Measurements from ENCODE around the gene ZNF747.
"Not testable (repeated sequence)": the region's sequence is repeated elsewhere in the genome, so short reads cannot be mapped to it uniquely, and the experiment has no call there.

The ZNF747 gene

DNA sequence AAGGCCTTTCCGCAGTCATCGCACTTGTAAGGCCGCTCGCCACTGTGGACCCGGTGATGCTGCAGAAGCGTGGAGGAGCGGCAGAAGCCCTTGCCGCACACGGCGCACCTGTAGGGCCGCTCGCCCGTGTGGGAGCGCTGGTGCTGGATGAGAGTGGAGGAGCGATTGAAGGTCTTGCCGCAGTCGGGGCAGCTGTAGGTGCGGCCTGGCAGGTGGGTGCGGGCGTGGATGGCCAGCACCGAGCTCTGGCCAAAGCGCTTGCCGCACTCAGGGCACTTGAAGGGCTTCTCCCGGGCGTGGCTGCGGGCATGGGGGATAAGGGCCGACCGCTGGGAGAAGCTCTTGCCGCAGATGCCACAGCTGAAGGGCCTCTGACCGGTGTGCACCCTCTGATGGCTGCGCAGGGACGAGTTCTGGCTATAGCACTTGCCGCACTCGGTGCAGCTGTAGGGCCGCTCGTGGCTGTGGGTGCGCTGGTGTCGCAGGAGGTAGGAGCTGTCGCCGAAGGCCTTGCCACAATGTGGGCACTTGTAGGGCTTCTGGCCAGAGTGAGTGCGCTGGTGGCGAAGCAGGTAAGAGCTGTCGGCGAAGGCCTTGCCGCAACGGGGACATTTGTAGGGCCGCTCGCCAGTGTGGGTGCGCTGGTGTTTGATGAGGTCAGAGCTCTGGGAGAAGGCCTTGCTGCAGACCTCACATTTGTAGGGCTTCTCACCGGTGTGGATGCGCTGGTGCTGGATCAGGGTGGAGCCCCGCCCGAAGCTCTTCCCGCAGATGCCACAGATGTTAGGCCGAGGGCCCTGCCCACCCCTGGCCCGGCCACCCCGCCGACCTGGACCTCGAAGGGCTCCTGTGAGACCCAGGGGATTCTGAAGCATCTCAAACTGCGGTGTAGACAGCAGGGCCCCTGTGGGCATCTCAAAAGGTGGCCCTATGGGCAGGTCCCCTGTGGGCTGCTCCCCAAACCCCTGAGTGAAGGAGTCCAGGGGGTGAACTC is 9.8 kb downstream of the ZNF747 start:
- no peak for DNase-seq (ENCODE audit: extremely low spot score)
- TF ChIP-seq CTBP1 (IDR thresholded peaks at IDR 0.05; ENCODE audit: borderline replicate concordance) = no peak
- TF ChIP-seq ZNF384 (IDR thresholded peaks at IDR 0.05) = no peak
- POLR2A ChIA-PET = interaction anchor here (0.7 to 7.2 kb wide), 30 partner anchors 8 to 134 kb away, joined by 3 to 49 read pairs (median 5); partner anchors contain the start of genes DCTPP1, FBRS, PRR14 and SEPHS2
- CTCF ChIA-PET = interaction anchor here (0.8 to 1.2 kb wide), 3 partner anchors 91 to 413 kb away, joined by 3 to 5 read pairs (median 4); partner anchors contain the start of gene DCTPP1

DNA sequence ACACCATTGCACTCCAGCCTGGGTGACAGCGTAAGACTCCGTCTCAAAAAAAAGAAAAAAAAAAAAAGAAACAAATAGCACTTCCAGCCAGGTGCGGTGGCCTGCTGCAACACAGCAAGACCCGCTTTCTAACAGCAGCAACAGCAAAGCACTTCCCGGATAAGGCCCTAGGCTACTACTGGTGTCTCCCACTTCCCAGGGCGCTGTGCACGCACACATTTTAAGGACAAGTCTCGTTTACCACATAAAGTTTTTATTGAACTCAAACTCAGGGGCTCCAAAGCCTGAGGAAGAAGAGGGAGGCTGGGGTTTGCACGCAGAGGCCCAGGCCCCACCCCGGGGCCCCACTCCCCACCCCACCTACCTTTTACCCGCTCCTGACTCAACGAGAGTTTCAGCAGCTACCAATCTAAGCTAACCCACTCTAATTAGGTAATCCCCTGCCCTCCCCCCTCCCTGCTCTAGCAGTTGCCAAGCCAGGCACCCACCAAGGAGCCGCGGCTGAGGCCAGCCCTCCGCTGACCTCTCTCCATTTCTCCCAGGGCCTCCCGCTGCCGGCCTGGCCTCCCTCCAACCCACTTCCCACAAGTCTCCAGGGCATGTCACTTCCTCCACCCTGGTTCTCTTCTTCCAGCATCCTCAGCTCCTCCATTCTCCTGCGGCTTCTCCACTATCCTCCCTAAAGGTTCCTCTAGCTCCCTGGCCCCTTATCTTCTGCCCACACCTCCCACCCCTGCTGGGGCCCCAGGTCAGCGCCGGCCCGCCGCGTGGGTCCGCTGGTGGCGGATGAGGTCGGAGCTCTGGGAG is 10.7 kb downstream of the ZNF747 start:
- ChIA-PET CTCF (no interaction called here), POLR2A (interaction anchor here (0.7 to 7.2 kb wide), 18 partner anchors 10 to 135 kb away, joined by 3 to 49 read pairs (median 6); partner anchors contain the start of genes DCTPP1, FBRS, SEPHS2 and ZNF688)
- DNase-seq (ENCODE audit: extremely low spot score) = no peak
- no peak for TF ChIP-seq LEF1 (IDR thresholded peaks at IDR 0.05; ENCODE audit: borderline replicate concordance)
- no peak for TF ChIP-seq FOXM1 (IDR thresholded peaks at IDR 0.05; ENCODE audit: borderline replicate concordance)
- no peak for TF ChIP-seq ELF4 (IDR thresholded peaks at IDR 0.05)
- no peak for TF ChIP-seq SUZ12 (IDR thresholded peaks at IDR 0.05)
- TF ChIP-seq FOXA1 (IDR thresholded peaks at IDR 0.05) = no peak
- no peak for TF ChIP-seq BHLHE40 (IDR thresholded peaks at IDR 0.05; ENCODE audit: borderline replicate concordance)
- no peak for TF ChIP-seq FOXK2 (IDR thresholded peaks at IDR 0.05)
- TF ChIP-seq CTBP1 (IDR thresholded peaks at IDR 0.05; ENCODE audit: borderline replicate concordance) = no peak
- TF ChIP-seq SP1 (IDR thresholded peaks at IDR 0.05) = no peak
- no peak for TF ChIP-seq ZNF384 (IDR thresholded peaks at IDR 0.05)
- no peak for TF ChIP-seq TARDBP (IDR thresholded peaks at IDR 0.05)
- TF ChIP-seq NFRKB (IDR thresholded peaks at IDR 0.05) = no peak
- TF ChIP-seq L3MBTL2 (conservative IDR thresholded peaks at IDR 0.05) = no peak
- TF ChIP-seq, protein P1, sequence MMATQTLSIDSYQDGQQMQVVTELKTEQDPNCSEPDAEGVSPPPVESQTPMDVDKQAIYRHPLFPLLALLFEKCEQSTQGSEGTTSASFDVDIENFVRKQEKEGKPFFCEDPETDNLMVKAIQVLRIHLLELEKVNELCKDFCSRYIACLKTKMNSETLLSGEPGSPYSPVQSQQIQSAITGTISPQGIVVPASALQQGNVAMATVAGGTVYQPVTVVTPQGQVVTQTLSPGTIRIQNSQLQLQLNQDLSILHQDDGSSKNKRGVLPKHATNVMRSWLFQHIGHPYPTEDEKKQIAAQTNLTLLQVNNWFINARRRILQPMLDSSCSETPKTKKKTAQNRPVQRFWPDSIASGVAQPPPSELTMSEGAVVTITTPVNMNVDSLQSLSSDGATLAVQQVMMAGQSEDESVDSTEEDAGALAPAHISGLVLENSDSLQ (IDR thresholded peaks at IDR 0.05) = no peak
- no peak for TF ChIP-seq HDGF (IDR thresholded peaks at IDR 0.05; ENCODE audit: borderline replicate concordance)
- TF ChIP-seq ARNT (IDR thresholded peaks at IDR 0.05) = no peak

DNA sequence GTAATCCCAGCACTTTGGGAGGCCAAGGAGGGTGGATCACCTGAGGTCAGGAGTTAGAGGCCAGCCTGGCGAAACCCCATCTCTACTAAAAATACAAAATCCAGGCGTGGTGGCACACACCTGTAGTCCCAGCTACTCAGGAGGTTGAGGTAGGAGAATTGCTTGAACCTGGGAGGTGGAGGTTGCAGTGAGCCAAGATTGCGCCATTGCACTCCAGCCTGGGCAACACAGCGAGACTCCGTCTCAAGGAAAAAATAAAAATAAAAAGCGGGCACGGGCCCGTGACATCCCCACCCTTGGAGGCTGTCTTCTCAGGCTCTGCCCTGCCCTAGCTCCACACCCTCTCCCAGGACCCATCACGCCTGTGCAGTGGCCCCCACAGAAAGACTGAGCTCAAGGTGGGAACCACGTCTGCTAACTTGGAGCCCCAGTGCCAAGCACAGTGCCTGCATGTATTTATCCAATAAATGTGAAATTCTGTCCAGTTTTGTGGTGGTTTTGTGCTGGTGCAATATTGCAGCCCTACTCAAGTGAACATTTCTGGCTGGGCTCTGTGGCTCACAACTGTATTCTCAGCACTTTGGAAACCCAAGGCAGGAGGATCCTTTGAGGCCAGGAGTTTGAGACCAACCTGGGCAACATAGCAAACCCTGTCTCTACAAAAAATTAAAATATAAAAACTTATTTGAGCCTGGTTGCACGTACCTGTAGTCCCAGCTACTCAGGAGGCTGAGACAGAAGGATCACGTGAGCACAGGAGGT is 11.8 kb downstream of the ZNF747 start:
- POLR2A ChIA-PET = interaction anchor here (1.1 to 1.7 kb wide), 6 partner anchors 10 to 24 kb away, joined by 3 to 9 read pairs (median 4); partner anchors contain the start of gene ZNF747
- not testable (repeated sequence) for DNase-seq (ENCODE audit: extremely low spot score)
- CTCF ChIA-PET = interaction anchor here (0.6 to 1.1 kb wide), 2 partner anchors 22 to 46 kb away, joined by 3 to 5 read pairs; no protein-coding TSS in a partner anchor

DNA sequence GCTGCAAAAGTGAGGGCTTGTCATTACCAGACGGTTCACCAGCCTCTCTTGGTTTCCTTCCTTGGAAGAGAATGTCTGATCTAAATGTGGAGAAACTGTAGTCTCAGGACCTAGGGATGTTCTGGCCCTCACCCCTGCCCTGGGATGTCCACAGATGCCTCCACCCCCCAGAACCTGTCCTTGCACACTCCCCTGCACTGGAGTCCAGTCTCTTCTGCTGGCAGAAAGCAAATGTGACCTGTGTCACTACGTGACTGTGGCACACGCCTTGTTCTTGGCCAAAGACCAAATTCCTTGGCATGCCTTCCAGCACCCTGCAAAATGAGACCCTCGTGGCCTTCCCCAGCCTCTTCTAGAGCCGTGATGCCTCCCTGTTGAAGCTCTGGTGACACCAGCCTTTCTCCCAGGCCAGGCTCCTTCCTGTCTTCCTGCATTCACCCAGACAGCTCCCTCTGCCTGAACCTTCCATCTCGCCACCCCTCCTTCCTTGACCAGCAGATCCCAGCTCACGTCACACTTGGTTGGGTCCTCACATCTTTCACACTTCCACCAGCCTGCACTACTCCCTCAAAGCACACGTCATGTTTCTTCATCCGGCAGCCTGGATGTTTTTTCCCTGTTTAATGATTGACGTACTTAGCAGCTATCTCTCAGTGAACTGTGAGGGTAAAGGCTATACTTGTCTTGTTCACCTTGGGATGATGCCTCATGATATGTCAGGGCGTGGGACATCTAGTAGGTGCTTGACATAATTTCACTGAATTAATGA is 12.6 kb downstream of the ZNF747 start:
- DNase-seq (ENCODE audit: extremely low spot score) = no peak
- no peak for TF ChIP-seq ELF4 (IDR thresholded peaks at IDR 0.05)
- TF ChIP-seq TARDBP (IDR thresholded peaks at IDR 0.05) = no peak
- TF ChIP-seq BHLHE40 (IDR thresholded peaks at IDR 0.05; ENCODE audit: borderline replicate concordance) = no peak
- TF ChIP-seq FOXK2 (IDR thresholded peaks at IDR 0.05) = no peak
- TF ChIP-seq SUZ12 (IDR thresholded peaks at IDR 0.05) = no peak
- TF ChIP-seq SP1 (IDR thresholded peaks at IDR 0.05) = no peak
- TF ChIP-seq CTBP1 (IDR thresholded peaks at IDR 0.05; ENCODE audit: borderline replicate concordance) = no peak
- no peak for TF ChIP-seq LEF1 (IDR thresholded peaks at IDR 0.05; ENCODE audit: borderline replicate concordance)
- no peak for TF ChIP-seq FOXA1 (IDR thresholded peaks at IDR 0.05)
- no peak for TF ChIP-seq NFRKB (IDR thresholded peaks at IDR 0.05)
- no peak for TF ChIP-seq L3MBTL2 (conservative IDR thresholded peaks at IDR 0.05)
- TF ChIP-seq, protein P1 (IDR thresholded peaks at IDR 0.05) = no peak
- no peak for TF ChIP-seq ARNT (IDR thresholded peaks at IDR 0.05)
- no peak for TF ChIP-seq FOXM1 (IDR thresholded peaks at IDR 0.05; ENCODE audit: borderline replicate concordance)
- ChIA-PET CTCF (interaction anchor here (0.6 to 1.1 kb wide), 2 partner anchors 21 to 46 kb away, joined by 3 to 5 read pairs; no protein-coding TSS in a partner anchor), POLR2A (interaction anchor here (1.1 to 1.7 kb wide), 6 partner anchors 9 to 23 kb away, joined by 3 to 9 read pairs (median 4); partner anchors contain the start of gene ZNF747)

DNA sequence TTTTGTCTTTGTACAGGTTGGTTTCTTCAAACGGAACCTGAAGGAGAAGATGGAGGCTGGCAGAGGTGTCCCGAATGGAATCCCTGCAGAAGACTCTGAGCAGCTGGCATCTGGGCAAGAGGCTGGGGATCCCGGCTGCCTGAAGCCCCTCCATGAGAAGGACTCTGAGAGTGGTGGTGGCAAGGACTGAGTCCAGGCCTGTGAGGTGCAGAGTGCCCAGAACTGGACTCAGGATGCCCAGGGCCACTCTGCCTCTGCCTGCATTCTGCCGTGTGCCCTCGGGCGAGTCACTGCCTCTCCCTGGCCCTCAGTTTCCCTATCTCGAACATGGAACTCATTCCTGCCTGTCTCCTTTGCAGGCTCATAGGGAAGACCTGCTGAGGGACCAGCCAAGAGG is 13.2 kb downstream of the ZNF747 start:
- CTCF ChIA-PET = no interaction called here
- TF ChIP-seq TARDBP (IDR thresholded peaks at IDR 0.05) (no peak), LEF1 (IDR thresholded peaks at IDR 0.05; ENCODE audit: borderline replicate concordance) (no peak), L3MBTL2 (conservative IDR thresholded peaks at IDR 0.05) (no peak), ZNF384 (IDR thresholded peaks at IDR 0.05) (no peak), SP1 (IDR thresholded peaks at IDR 0.05) (no peak), FOXK2 (IDR thresholded peaks at IDR 0.05) (no peak), NFRKB (IDR thresholded peaks at IDR 0.05) (no peak), BHLHE40 (IDR thresholded peaks at IDR 0.05; ENCODE audit: borderline replicate concordance) (no peak), ELF4 (IDR thresholded peaks at IDR 0.05) (no peak), HDGF (IDR thresholded peaks at IDR 0.05; ENCODE audit: borderline replicate concordance) (no peak), CTBP1 (IDR thresholded peaks at IDR 0.05; ENCODE audit: borderline replicate concordance) (no peak), ARNT (IDR thresholded peaks at IDR 0.05) (no peak), FOXM1 (IDR thresholded peaks at IDR 0.05; ENCODE audit: borderline replicate concordance) (no peak), FOXA1 (IDR thresholded peaks at IDR 0.05) (no peak)
- TF ChIP-seq, protein P1 (IDR thresholded peaks at IDR 0.05) = no peak
- POLR2A ChIA-PET = interaction anchor here (1.2 kb wide), 1 partner anchor 8 kb away, joined by 3 read pairs; no protein-coding TSS in a partner anchor
- no peak for DNase-seq (ENCODE audit: extremely low spot score)

Data from HEK293T (cell line).